ENCODE measurements around the gene SLC25A12.

GRCh38 chr2:171882089-171882769 is 11.8 kb downstream of the SLC25A12 start:
- TF ChIP-seq, protein P1, sequence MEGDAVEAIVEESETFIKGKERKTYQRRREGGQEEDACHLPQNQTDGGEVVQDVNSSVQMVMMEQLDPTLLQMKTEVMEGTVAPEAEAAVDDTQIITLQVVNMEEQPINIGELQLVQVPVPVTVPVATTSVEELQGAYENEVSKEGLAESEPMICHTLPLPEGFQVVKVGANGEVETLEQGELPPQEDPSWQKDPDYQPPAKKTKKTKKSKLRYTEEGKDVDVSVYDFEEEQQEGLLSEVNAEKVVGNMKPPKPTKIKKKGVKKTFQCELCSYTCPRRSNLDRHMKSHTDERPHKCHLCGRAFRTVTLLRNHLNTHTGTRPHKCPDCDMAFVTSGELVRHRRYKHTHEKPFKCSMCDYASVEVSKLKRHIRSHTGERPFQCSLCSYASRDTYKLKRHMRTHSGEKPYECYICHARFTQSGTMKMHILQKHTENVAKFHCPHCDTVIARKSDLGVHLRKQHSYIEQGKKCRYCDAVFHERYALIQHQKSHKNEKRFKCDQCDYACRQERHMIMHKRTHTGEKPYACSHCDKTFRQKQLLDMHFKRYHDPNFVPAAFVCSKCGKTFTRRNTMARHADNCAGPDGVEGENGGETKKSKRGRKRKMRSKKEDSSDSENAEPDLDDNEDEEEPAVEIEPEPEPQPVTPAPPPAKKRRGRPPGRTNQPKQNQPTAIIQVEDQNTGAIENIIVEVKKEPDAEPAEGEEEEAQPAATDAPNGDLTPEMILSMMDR (conservative IDR thresholded peaks at IDR 0.05 in 1 of 2, IDR thresholded peaks at IDR 0.05 in 1 of 2; ENCODE audit: extremely low read depth in 1 of 2, insufficient read depth in 1 of 2, low read depth in 1 of 2, low read length in 2 of 2), result no peak
- no peak for TF ChIP-seq EZH2 (IDR thresholded peaks at IDR 0.05; ENCODE audit: borderline replicate concordance, low read length)

Measured in mammary epithelial cell (primary cell).